ENCODE measurements around the gene B4GALT5.

B4GALT5 gene

DNA sequence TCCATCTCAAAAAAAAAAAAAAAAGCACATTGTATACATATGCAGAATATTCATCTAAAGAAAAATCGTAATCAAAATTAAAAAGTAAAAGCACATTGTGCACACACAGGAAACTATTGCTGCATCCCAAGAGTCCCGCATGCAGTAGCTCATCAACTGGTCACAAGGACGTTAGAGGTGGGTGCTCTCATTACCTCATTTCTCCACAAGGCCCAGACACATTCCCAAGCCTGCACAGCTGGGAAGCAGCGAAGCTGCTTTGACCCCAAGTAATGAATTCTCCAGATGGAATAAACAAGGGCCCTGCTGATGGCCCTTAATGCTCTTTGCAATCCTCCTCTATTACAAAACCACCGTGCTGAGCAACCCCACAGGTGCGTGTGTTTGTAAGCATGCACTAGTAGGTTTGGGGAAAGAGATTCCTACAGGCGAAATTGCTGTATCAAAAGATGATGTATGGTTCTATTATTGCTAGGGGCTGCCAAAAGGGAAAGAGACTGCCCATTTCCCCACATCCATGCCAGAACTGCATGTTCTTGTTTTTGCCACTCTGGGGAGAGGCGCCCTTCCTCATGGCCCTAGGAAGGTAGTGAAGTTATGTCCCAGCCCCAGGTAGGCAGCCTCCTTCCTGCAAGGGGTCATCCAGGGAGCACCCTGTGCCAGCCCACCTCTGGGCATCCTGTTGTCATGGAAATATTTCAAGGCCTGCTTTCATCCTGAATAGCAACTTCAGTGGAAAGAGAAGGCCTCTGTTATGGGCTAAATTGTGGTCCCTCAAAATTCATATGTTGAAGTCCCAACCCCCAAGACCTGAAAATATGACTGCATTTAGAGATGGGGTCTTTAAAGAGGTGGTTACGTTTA is 111.1 kb downstream of the B4GALT5 start:
- DNase-seq = no peak

DNA sequence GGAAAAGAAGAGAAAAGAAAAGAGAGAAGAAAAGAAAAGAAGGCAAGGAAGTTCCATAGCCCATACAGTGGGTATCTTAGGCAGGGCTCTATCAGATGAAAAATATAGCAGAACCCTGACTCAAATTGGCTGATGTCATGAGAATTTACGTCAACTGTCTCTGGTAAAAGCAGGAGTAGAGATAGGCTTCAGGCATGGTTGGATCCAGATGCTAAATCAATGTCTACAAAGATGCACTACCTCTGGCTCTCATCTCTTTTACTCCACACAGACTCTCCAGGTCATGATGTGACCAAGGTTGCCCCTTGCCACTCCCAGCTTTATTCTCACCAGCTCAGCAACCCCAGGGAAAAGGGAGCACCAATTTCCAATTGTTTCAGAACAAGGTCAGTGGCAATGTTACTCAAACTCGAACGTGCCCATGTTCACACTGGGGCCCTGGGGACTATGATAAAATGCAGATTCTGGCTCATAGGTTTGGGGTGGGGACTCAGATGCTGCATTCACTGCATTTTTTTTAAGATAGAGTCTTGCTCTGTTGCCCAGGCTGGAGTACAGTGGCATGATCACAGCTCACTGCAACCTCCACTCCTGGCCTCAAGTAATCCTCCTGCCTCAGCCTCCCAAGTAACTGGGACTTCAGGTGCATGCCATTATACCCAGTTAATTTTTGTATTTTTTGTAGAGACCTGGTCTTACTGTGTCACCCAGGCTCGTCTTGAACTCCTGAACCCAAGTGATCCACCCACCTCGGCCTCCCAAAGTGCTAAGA is 112.3 kb downstream of the B4GALT5 start:
- DNase-seq = no peak

DNA sequence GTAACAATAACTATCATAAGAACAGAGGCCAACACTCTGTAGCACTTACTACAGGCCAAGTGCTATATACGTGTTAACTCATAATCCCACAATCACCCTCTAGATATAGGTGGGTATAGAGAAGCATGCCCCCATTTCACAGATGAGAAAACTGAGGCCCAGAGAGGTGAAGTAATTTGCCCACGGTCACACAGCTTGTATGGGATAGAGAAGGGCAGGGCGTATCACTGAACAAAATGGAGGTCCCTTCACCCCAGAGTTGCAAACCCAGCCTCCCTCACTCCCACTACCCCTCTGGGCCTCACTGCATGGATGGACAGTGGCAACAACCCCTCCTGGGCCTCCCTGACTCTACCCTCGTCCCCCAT is 113.9 kb downstream of the B4GALT5 start:
- no peak for DNase-seq

DNA sequence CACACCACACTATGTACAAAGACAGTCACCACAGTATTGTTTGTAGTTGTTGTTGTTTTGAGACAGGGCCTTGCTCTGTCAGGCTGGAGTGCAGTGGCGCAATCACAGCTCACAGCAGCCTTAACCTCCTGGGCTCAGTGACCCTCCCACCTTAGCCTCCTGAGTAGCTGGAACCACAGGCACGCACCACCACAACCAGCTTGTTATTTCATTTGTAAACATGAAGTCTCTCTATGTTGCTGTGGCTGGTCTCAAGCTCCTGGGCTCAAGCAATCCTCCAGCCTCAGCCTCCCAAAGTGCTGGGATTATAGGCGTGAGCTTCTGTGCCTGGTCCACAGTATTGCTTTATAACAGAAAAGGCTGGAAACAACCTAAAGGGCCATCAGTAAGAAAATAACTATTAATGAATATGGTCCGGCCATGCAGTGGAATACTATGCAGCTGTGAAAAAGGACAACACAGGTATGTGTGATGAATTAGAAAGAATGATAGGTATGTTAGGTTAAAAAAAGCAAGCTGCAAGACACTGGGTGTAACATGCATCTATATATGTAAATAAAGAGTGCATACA is 115.8 kb downstream of the B4GALT5 start:
- no peak for DNase-seq

DNA sequence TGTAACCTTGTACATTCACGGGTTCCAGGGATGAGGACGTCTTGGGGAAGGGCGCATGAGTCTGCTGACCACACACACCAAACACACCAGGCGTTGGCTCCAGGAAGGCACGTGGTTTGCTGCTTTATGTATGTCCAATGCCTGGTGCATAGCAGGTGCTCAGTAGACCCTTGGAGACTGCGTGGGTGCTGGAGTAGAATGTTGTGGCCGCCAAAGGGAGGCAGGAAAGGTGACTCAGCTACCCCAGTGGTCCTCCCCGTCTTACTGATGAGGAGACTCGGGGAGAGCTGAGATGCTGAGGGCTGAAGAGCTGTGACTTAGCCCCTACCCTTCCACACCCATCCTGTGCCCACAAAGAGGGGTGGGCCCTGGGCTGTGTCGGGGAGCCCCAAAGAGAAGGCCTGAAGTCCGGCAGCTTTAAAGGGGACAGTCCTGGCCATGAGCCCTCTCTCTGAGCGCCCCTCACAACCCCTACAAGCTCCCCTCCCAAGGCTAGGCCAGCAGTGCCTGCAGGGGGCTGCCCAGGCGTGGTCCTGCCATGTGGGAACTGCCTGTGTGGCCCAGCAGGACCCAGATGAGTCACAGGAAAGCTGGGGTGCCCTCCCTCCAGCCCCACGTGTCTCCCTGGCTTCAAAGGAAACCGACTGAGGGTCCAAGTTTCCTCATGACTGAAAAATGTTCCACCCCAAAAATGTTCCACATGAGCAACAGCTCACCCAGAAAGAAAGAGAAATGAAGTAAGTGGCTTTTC is 117.7 kb downstream of the B4GALT5 start:
- DNase-seq = no peak

DNA sequence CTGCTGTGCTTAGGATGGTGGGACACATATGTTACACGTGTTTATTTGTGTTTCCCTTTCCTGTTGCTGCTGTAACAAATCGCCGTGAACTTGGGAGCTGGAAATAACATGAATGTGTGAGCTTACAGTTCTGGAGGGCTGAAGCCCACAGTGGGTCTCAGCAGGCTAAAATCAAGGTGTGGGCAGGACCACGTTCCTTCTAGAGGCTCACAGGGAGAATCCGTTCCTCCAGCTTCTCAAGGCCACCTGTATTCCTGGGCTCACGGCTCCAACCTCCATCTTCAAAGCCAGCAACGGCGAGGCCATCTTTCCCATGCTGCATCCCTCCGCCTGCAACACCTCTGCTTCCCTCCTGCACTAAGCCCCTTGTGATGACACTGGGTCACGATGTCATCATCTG is 118.3 kb downstream of the B4GALT5 start:
- DNase-seq = no peak

DNA sequence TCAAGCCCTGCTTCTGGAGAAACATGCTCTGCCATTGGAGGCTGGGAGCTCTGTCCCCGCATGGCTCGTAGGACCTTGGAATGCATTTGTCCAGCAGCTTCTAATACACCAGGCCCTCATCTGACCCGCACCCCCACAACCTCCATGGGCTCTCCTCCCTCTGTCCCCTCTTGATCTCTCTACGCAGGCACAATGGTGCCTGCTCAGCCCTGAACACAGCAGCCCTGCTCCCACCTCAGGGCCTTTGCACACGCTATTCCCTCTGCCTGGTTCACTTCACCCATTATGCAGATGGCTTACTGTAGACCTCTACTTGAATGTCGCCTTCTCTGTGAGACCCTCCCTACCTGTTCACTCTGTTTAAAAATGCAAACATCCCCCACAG is 118.8 kb downstream of the B4GALT5 start:
- no peak for DNase-seq

DNA sequence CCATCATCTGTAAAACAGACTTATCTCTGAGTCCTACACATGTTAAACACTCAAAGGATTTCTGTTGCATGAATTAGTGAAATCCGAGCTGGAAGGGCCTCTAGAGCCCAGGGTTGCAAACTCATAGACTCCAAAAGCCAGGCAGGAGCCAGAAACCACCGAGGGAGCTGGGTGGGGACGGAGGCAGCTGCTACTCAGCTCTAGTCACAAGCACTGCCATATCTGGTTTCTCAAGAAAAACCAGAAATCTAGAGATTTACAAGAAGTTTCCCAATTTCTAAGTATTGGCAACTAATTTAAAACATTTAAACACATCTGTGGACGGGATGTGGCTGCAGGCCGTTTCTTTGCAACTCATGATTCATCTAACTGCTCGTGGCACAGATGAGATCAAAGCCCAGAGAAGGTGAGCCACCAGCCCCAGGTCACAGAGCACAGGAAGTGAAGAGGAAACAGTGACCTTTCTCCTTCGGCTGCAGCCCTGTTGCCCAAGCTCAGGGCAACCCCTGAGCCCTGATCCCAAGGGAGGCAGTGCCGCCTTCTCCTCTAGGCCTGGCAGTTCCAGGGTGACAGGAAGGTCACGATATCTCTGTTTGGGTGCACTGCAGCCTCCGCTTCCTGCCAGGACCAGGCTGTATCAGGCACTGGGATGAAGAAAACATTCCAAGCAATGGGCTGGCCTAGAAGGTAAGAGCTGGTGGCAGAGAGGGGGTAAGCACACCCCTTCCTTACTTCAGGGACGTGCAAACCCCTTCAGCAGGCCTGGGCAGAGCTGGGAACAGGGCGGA is 119.3 kb downstream of the B4GALT5 start:
- no peak for DNase-seq

DNA sequence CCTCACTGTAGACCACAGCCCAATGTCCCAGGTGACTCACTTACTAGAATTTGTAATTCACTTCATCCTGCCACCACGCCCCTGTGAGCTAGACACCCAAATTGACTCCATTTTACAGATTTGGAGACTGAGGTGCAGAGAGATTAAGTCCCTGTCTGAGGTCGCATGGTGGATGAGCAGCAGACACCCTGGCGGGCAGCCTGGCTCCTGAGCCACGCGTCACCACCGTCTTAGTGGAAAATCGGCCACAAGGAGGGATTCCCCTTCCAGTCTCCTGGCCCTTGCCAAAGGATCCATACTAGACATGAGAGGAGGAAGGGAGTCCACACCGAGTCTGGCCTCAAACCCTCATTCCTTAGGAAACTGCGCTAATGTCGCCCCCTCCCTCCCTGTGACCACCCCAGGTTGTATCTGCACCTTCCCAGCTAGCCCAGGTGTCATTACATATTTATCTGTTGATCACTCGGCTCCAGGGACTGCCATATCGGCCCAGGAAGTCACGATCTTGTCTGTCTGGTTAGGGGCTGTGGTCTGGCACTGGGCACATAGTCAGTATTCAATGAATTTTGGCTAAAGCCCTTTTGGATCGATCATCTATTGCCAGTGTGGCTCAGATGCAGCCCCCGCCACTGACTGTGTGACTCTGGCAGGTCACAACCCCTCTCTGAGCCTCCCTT is 120.1 kb downstream of the B4GALT5 start:
- no peak for DNase-seq

DNA sequence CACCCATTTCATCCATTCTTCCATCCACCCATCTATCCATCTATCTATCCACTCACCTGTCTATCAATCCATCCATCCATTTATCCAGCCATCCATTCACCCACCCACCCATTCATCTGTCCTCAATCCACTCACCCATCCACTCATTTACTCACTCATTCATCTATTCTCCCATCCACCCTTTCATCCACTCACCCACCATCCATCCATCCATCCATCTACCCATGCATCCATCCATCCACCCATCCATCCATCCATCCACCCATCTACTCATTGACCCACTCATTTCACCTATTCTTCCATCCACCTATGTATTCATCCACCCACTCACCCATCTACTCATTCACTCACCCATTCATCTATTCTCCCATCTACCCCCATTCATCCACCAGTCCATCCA is 121.6 kb downstream of the B4GALT5 start:
- no peak for DNase-seq

DNA sequence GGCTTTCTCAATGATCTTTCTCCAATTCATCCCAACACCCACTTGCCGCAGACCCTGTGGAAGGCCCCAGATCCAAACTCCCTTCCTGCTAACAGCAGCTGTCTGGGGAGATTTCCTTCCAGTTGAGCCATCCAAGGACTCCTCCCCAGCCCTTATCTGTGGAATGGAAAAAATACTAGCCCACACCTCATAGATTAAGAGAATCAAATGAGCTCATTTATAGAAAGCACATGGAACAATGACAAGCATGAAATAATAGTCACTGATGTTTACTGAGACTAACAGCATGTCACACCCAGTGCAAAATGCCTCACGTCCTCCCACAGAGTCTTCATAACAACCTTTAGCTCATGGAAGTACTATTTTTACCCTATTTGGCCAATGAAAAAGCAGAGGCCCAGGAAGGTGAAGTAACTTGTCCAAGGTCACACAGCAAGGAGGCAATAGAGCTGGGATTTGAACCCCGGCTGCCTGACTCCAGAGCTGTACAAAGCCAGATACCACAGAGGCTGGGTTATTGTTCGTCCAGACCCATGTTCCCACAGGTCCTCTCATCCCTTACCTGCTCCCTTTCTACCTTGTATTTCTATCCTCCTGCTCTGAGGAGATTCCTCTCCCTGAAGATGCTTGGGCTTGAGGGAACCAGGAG is 122.3 kb downstream of the B4GALT5 start:
- no peak for DNase-seq

DNA sequence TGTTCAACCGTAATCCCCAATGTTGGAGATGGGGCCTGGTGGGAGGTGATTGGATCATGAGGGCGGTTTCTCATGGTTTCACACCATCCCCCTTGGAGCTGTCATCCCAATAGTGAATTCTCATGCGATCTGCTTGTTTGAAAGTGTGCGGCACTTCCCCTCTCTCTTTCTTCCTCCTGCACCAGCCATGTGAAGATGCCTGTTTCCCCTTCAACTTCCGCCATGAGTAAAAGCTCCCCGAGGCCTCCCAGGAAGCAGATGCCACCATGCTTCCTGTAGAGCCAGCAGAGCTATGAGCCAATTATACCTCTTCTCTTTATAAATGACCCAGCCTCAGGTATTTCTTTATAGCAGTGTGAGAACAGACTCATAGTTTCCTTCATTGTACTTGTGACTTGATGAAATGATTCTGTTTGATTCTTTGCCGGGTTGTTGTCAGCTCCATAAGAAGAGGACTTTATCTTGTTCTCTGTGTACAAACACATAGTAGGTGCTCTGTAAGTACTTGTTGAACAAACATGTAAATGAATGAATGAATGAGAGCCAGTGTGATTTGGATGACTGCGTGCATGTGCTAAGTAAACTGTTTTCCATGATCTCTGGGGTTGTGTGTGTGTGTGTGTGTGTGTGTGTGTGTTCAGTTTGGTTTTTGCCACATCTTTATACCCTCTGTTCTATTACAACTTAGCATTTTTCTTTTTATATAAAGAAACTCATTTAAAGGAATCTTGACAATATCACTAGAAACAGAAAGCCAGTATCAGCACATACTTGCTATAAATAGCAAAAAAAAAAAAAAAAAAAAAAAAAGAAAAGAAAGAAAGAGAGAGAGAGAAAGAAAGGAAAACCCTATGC is 123.3 kb downstream of the B4GALT5 start:
- DNase-seq = no peak

DNA sequence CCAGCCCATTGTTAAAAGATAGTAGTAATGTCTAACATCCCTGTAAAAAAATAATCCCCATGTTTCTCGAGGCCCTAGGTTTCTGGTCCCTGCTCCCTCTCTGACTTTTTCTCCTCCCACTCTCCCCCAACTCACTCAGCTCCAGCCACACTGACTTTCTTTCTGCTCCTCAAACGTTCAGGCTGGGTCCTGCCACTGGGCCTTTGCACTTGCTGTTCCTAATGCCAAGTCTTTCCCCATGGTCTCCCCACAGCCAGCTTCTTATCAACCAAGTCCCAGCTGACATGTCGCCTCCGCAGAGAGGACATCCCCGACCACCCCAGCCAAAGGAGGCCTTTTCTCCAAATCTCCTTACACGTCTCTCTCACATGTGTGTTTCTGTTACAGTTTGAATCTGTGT is 123.9 kb downstream of the B4GALT5 start:
- no peak for DNase-seq

DNA sequence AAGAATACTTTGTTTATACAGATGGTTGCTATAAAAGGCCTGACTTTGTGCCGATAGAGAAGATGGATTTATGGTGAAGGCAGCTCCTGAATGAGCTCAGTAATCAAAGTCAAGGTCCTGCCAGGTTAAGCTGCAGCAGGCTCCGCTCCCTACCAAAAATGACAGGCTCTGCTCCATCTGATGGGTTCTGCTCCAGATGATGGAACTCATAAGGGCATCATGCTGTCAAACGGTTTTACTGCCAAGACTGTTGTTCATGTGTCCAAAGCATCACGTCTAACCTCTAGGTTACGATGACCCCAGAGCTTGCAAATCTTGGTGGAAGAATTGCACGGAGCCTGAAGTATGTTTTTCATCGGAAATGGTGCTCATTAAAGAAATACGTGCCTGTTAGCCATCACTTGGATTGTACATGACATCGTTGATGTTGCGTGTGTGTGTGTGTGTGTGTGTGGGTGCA is 126.5 kb downstream of the B4GALT5 start:
- DNase-seq = no peak

DNA sequence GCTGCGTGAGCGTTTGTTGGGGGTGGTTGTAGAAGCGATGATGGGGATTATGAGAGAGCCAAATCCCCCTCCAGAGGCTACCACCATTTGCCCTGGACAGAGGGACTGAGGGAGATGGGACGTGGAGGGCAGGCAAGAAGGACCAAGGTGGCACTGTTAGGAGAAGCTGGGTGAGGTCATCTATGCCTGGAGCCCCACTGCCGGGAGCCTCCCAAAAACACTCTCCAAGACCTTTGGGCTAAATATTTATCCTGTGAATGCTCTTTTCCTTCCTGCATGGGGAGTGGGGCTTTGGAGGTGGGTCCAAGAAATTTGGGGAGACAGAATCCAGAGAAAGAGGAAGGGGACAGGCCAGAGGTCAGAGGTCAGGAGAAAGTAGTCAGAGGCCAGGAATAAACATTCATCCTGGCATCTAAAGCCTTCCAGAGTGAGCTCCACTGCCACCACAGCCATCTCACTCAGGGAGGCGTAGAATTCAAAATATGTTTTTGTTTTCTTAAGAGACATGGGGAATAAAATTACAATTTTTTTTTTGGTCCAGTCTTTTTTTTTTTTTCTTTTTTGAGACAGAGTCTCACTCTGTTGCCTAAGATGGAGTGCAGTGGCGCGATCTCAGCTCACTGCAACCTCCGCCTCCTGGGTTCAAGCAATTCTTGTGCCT is 128.0 kb downstream of the B4GALT5 start:
- DNase-seq = no peak

DNA sequence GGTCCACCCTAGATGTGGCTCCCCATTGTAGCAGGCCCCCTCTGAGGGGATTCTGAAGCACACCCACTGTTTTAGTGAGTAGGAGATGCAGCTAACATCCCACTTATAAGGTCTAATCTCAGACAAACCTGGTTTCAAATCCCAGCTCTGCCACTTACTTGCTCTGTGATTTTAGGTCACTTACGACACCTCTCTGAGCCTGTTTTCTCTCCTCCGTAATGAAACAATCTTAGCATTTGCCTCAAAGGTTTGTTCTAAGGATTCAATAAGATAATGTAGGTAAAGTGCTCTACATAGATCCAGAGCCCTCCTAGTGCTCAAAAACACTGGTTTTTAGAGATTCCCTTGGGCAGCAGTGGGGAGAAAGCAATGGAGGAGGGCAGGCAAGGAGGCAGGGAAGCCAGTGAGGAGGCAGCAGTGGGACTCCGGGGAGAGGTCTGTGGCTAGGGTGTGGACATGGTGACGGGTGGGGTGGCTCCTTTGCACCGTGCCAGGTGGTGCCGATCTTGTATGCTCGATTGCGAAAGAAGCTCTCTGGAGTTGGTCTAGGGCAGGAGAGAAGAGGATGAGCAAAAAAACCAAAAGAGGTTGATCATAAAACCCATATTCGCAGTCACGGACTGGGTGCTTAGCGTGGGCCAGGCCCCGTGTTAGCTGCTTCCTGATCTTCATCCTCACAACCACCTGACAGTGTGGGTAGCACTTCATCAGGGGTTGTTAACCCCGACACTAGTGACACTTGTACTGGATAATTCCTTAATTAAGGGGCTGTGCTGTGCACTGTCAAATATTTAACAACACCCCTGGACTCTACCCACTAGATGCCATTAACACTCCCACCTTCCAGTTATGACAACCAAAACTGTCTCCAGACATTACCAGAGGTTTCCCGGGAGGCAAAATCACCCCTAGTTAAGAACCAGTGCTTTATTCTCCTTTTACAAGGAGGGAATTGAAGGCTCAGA is 129.0 kb downstream of the B4GALT5 start:
- no peak for DNase-seq

DNA sequence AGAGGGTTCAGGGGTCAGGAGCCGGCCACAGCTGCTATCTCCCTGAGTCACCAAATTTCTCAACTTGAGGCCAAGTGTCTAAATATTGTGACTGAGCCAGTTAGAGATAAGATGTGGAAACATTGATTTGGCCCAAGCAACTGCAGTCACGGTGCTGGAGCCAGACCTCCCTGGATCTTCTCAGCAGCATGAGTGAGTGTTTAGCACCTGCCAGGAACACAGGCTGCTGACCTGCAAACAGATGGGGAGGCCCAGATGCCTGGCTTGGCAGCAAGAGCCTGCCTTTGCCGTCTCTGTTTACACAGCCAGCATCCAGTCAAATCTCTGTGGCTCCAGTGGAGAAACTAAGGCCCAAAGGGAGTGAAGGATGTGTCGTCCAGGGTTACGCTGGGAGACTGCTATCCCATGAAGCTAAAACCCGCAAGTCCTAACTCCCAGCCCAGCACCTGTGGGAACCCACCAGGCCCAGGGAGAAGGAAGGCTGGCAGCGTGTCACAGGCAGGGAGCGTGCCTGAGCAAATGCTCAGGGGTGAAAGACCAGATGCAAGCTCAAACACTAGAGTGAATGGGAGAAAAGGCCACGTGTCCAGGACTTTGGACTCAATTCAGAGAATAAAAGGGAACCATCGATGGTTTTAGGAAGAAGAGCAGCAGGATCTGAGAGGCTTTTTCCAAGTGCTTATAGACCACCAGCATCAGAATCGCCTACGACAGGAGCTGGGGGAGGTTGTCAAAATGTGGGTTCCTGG is 129.8 kb downstream of the B4GALT5 start:
- DNase-seq = no peak

DNA sequence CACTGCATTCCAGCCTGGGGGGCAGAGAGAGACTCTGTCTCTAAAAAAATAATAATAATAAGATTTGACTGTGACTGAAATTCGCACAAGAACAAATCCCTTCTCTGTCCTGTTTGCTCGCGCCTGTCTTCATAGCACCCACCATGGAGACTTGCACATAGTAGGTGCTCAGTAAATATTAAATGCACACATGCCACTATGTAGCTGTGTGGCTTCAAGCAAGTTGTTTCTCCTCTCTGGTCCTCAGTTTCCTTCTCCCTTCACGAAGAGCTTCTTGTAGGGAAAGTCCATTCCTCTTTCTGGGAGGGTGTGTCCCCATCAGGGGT is 130.4 kb downstream of the B4GALT5 start:
- DNase-seq = no peak
